Natural killer cell treated with Interleukin-12 subunit alpha and Interleukin-12 subunit beta and Interleukin-15 and Interleukin-18, amount 100 ng/mL, for 72 hours (primary cell): ENCODE results near the gene PDCD7. TPM values are rescaled to one million over a fixed set of nuclear protein-coding genes. Genes with fewer than 3 reads are reported as not detected.
A peak's percentile ranks its signal among the peaks of the same experiment; 100 is the strongest.
"Not testable (repeated sequence)": the region's sequence is repeated elsewhere in the genome, so short reads cannot be mapped to it uniquely, and the experiment has no call there.

Experiments
- ATAC-seq, 2 donors: fragments of 150-1000 bp; cut with Tn5 transposase in 1 of 2; sonication (Bioruptor Pico), chemical (Tn5 transposase) in 1 of 2; 2 replicates each; pipeline ENCODE4 v1.10.0; 2021
- DNase-seq: peaks from one replicate; pipeline ENCODE4 v3.0.0; 2022; ENCODE audit warnings: low spot score
- H3K27ac Mint-ChIP-seq, 2 donors: 1 replicate in 1 of 2; 2 replicates in 1 of 2; pipeline ENCODE4 v1.8.0; 2022; ENCODE audit warnings: mixed read lengths in 2 of 2, mild to moderate bottlenecking in 1 of 2, moderate library complexity in 1 of 2
- H3K27me3 Mint-ChIP-seq, 2 donors: 1 replicate in 1 of 2; 2 replicates in 1 of 2; pipeline ENCODE4 v1.8.0; 2022; ENCODE audit warnings: mixed read lengths in 2 of 2
- H3K36me3 Mint-ChIP-seq: one replicate; pipeline ENCODE4 v1.8.0; 2022; ENCODE audit warnings: mixed read lengths
- H3K4me1 Mint-ChIP-seq, 2 donors: 1 replicate in 1 of 2; 2 replicates in 1 of 2; pipeline ENCODE4 v1.8.0; 2022; ENCODE audit warnings: low read depth in 2 of 2, mixed read lengths in 2 of 2, mild to moderate bottlenecking in 1 of 2
- H3K4me3 Mint-ChIP-seq: one replicate; pipeline ENCODE4 v1.8.0; 2022; ENCODE audit warnings: mixed read lengths
- H3K9me3 Mint-ChIP-seq: 2 replicates; pipeline ENCODE4 v1.8.0; 2022; ENCODE audit warnings: mixed read lengths
- total RNA-seq, 2 donors: library from RNA; stranded (reverse); gene quantifications; one replicate each; pipeline ENCODE4 v1.2.3, GENCODE V29; 2022

Gene PDCD7
- total RNA-seq, 2 donors from 2014 or later = 30.3 to 41.2 TPM

GRCh38 chr15:65102912-65103311 is 30.7 kb downstream of the PDCD7 start:
- Mint-ChIP-seq H3K4me1 (peaks cover 5 to 6% of the 10 kb centered on the region in 2 donors), H3K36me3 (peaks cover 7% of the 10 kb centered on the region), H3K27ac (no peak overlapping the region), H3K9me3 (no peaks in the 10 kb centered on the region), H3K4me3 (no peak overlapping the region), H3K27me3 (no peaks in the 10 kb centered on the region)
- DNase-seq (no peak), ATAC-seq (no peak)

GRCh38 chr15:65101891-65102708 is 31.5 kb downstream of the PDCD7 start:
- no peaks in the 10 kb centered on the region for H3K9me3 Mint-ChIP-seq
- H3K27me3 Mint-ChIP-seq = no peaks in the 10 kb centered on the region
- H3K4me1 Mint-ChIP-seq = peaks cover 5 to 6% of the 10 kb centered on the region in 2 donors
- H3K36me3 Mint-ChIP-seq = peaks cover 7% of the 10 kb centered on the region
- DNase-seq (no peak), ATAC-seq (no peak)
- H3K4me3 Mint-ChIP-seq = no peak overlapping the region
- no peak overlapping the region for H3K27ac Mint-ChIP-seq

- H3K36me3 Mint-ChIP-seq = peaks cover 7% of the 10 kb centered on the region
- H3K9me3 Mint-ChIP-seq = no peaks in the 10 kb centered on the region
- ATAC-seq = no peak
- H3K27ac Mint-ChIP-seq = no peak overlapping the region
- peaks cover 5 to 6% of the 10 kb centered on the region in 2 donors for H3K4me1 Mint-ChIP-seq
- H3K27me3 Mint-ChIP-seq = no peaks in the 10 kb centered on the region
- H3K4me3 Mint-ChIP-seq = no peak overlapping the region
- no peak for DNase-seq
Observed at GRCh38 chr15:65101411-65101890, 32.2 kb downstream of the PDCD7 start.

- H3K4me1 Mint-ChIP-seq = peaks cover 5 to 6% of the 10 kb centered on the region in 2 donors
- ATAC-seq (no peak), DNase-seq (no peak)
- no peaks in the 10 kb centered on the region for H3K27me3 Mint-ChIP-seq
- no peak overlapping the region for H3K27ac Mint-ChIP-seq
- H3K9me3 Mint-ChIP-seq = no peaks in the 10 kb centered on the region
- H3K36me3 Mint-ChIP-seq = peaks cover 7% of the 10 kb centered on the region
- H3K4me3 Mint-ChIP-seq = no peak overlapping the region
Observed at GRCh38 chr15:65100442-65100841, 33.2 kb downstream of the PDCD7 start.

GRCh38 chr15:65099801-65100200 is 33.8 kb downstream of the PDCD7 start:
- not testable (repeated sequence) for H3K27me3 Mint-ChIP-seq, H3K4me1 Mint-ChIP-seq, H3K27ac Mint-ChIP-seq, H3K36me3 Mint-ChIP-seq, H3K9me3 Mint-ChIP-seq, H3K4me3 Mint-ChIP-seq, ATAC-seq, DNase-seq

GRCh38 chr15:65099336-65099735 is 34.3 kb downstream of the PDCD7 start:
- Mint-ChIP-seq H3K4me1 (peaks cover 5 to 6% of the 10 kb centered on the region in 2 donors), H3K9me3 (no peaks in the 10 kb centered on the region), H3K27me3 (no peaks in the 10 kb centered on the region), H3K4me3 (no peak overlapping the region), H3K27ac (no peak overlapping the region), H3K36me3 (peaks cover 7% of the 10 kb centered on the region)
- no peak for DNase-seq
- no peak for ATAC-seq

GRCh38 chr15:65097651-65098263 is 35.9 kb downstream of the PDCD7 start:
- no peak overlapping the region for H3K27ac Mint-ChIP-seq
- H3K9me3 Mint-ChIP-seq = no peaks in the 10 kb centered on the region

GRCh38 chr15:65096481-65097385 is 36.9 kb downstream of the PDCD7 start:
- H3K9me3 Mint-ChIP-seq = no peaks in the 10 kb centered on the region

More at GRCh38 chr15:65097651-65098263, 35.9 kb downstream of the PDCD7 start:
- no peak for DNase-seq
- H3K4me3 Mint-ChIP-seq = no peak overlapping the region
- H3K36me3 Mint-ChIP-seq = peaks cover 7% of the 10 kb centered on the region
- ATAC-seq = no peak
- peaks cover 5 to 6% of the 10 kb centered on the region in 2 donors for H3K4me1 Mint-ChIP-seq
- H3K27me3 Mint-ChIP-seq = no peaks in the 10 kb centered on the region

GRCh38 chr15:65095747-65096104 is 37.9 kb downstream of the PDCD7 start:
- DNase-seq = no peak

More at GRCh38 chr15:65096481-65097385, 36.9 kb downstream of the PDCD7 start:
- Mint-ChIP-seq H3K4me1 (peaks cover 5% of the 10 kb centered on the region in 2 donors), H3K27ac (no peak overlapping the region), H3K36me3 (peaks cover 7% of the 10 kb centered on the region), H3K4me3 (no peak overlapping the region), H3K27me3 (no peaks in the 10 kb centered on the region)
- no peak for ATAC-seq
- DNase-seq = no peak

GRCh38 chr15:65095011-65095746 is 38.4 kb downstream of the PDCD7 start:
- Mint-ChIP-seq H3K4me1 (no peaks in the 10 kb centered on the region), H3K9me3 (no peaks in the 10 kb centered on the region), H3K27ac (no peak overlapping the region), H3K4me3 (no peak overlapping the region), H3K27me3 (no peaks in the 10 kb centered on the region), H3K36me3 (peaks cover 7% of the 10 kb centered on the region)
- ATAC-seq (no peak), DNase-seq (no peak)

More at GRCh38 chr15:65095747-65096104, 37.9 kb downstream of the PDCD7 start:
- Mint-ChIP-seq H3K4me3 (no peak overlapping the region), H3K9me3 (no peaks in the 10 kb centered on the region), H3K27me3 (no peaks in the 10 kb centered on the region), H3K27ac (no peak overlapping the region), H3K36me3 (peaks cover 7% of the 10 kb centered on the region), H3K4me1 (no peaks in the 10 kb centered on the region)
- ATAC-seq = no peak

GRCh38 chr15:65094294-65094995 is 39.2 kb downstream of the PDCD7 start:
- Mint-ChIP-seq H3K27ac (peak overlapping the region in 1 of 2 donors; percentile 25), H3K9me3 (no peaks in the 10 kb centered on the region), H3K4me3 (no peak overlapping the region), H3K27me3 (no peaks in the 10 kb centered on the region), H3K4me1 (no peaks in the 10 kb centered on the region), H3K36me3 (peaks cover 7% of the 10 kb centered on the region)
- DNase-seq = no peak
- no peak for ATAC-seq

GRCh38 chr15:65093793-65094170 is 39.8 kb downstream of the PDCD7 start:
- not testable (repeated sequence) for H3K27me3 Mint-ChIP-seq, H3K4me1 Mint-ChIP-seq, DNase-seq, H3K36me3 Mint-ChIP-seq, H3K27ac Mint-ChIP-seq, ATAC-seq, H3K4me3 Mint-ChIP-seq, H3K9me3 Mint-ChIP-seq
